ENCODE data around the gene DGKE.

GRCh38 chr17:56892333-56892732 is 58.4 kb downstream of the DGKE start:
- TF ChIP-seq JUN (IDR thresholded peaks at IDR 0.05; ENCODE audit: borderline replicate concordance, insufficient read depth, insufficient read length, low read depth) (no peak), EZH2 (IDR thresholded peaks at IDR 0.05; ENCODE audit: borderline replicate concordance, low read depth, low read length, severe bottlenecking) (no peak), POLR2A (IDR thresholded peaks at IDR 0.05; ENCODE audit: low read depth, low read length) (no peak), POLR2AphosphoS5 (IDR thresholded peaks at IDR 0.05; ENCODE audit: insufficient read depth, low read depth, low read length) (no peak), FOS (IDR thresholded peaks at IDR 0.05; ENCODE audit: borderline replicate concordance, insufficient read depth, low read length) (no peak)
- TF ChIP-seq, protein P1, sequence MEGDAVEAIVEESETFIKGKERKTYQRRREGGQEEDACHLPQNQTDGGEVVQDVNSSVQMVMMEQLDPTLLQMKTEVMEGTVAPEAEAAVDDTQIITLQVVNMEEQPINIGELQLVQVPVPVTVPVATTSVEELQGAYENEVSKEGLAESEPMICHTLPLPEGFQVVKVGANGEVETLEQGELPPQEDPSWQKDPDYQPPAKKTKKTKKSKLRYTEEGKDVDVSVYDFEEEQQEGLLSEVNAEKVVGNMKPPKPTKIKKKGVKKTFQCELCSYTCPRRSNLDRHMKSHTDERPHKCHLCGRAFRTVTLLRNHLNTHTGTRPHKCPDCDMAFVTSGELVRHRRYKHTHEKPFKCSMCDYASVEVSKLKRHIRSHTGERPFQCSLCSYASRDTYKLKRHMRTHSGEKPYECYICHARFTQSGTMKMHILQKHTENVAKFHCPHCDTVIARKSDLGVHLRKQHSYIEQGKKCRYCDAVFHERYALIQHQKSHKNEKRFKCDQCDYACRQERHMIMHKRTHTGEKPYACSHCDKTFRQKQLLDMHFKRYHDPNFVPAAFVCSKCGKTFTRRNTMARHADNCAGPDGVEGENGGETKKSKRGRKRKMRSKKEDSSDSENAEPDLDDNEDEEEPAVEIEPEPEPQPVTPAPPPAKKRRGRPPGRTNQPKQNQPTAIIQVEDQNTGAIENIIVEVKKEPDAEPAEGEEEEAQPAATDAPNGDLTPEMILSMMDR (IDR thresholded peaks at IDR 0.05; ENCODE audit: extremely low read depth in 1 of 2, insufficient read depth in 1 of 2, low read depth in 1 of 2, low read length in 2 of 2), result no peak

All from endothelial cell of umbilical vein (primary cell).